HTR-8/SVneo (cell line): ENCODE data around the gene SRRM4.

Experiments used
- DNase-seq: peaks from one replicate; pipeline ENCODE4 v3.0.0; 2011; ENCODE audit warnings: low spot score, mixed read lengths; ENCODE audit not compliant: insufficient read length
- FAIRE-seq: peaks from 2 replicates; lab custom pipeline; 2011; peaks lifted over from hg19 to GRCh38; lab: Jason Lieb, UNC

The SRRM4 gene

DNA sequence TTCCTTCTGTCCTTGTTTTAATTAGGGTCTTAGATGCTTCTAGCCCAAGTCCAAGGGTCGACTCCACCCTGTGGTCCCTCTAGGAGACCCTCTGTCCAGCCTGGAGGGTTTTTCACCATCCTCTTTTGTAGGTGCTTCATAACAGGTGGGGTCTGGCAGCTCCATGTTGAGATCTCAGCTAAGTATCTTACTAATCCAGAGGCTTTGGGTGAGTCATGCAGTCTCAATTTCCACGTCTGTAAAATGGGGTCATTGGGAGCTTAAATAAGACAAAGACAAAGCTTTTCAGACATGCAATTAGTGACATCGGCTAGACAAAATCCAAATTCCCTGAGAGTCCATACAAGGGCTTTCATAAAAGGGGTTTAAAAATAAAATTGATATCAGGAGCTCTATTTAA, 200.6 kb downstream of the SRRM4 start:
- DNase-seq = no peak
- no peak for FAIRE-seq

DNA sequence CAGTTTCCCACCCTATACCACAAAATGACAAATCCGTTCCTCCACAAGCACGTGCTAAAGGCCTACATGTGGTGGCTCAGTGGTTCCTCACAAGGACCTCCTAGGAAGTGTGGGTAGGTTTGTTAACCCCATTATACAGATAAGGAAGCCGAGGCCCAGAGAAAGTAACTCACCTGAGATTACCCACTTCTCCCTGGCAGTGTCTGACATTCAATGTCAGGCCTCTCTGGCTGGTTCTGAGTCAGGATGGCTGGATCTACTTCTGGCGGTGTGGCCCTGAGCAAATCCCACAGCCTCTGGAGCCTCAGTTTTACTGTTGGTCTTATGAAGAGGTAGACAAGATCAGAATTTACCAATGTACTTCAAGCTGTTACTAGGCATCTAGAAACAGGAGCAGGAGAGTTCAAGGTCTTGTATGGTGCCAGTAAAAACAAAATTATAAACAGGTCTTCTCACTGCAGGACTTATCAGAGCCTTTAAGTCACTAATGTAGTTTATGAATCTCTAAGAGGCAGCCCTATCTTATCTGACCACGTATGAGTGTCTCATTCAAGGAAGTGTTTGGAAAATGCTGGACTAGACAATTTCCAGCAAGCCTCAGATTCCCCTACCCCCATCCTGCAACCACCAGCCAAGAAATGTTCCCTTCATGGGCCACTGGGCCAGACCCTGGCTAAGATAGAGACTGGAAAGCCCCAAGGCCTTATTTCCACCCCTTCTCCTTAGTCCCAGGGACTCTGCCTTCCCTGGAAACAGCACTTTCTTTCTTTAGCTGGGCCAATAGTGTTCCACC, 201.6 kb downstream of the SRRM4 start:
- DNase-seq (no peak), FAIRE-seq (no peak)

DNA sequence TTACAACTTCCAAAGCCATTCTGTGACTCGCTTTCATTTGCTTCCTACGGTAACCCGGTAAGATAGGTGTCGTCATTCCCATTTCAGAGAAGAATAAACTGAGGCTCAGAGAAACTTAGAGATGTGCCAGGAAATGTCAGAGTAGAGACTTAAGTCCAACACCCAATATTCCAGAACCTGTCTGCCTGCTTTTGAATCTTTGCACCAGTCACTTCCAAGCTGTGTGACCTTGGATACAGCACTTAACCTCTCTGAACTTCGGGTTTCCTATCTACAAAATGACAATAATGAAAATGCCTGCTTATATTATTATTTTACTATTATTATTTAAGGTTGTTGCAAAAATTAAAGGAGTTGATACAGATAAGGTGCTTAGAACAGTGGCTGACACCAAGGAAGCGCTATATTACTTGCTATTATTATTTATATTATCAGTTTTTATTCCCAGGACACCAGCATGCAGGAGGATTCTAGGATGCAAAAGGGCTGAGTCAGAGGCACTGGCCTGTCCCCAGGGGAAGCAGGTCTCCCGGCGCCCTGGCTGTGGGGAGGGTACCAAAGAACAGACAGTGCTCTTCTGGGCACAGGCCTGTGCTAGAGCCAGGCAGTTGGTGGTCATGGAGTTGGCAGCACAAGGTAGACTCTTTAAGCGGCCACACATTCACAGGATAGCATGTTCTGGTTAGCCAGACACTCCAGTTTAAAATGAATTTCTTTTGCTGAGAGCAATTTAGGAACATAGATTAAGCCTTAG, 202.8 kb downstream of the SRRM4 start:
- DNase-seq (no peak), FAIRE-seq (no peak)

DNA sequence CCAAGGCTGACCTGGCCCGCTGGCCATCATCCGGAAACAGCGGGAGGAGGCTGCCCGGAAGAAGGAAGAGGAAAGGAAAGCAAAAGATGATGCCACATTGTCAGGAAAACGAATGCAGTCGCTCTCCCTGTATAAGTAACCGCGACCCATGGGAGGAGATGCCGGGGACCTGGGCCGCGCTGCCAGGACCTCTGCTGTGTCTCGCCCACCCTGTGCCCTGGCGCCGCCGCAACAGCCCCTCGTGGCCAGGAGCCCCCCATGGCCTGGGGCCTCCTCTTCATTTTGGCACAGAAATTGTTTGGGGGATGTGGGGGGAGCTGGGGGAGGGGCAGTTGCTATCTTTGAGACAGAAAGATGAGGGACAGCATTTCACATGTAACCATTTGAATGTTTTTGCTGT, 213.9 kb downstream of the SRRM4 start:
- DNase-seq = no peak
- FAIRE-seq = no peak

DNA sequence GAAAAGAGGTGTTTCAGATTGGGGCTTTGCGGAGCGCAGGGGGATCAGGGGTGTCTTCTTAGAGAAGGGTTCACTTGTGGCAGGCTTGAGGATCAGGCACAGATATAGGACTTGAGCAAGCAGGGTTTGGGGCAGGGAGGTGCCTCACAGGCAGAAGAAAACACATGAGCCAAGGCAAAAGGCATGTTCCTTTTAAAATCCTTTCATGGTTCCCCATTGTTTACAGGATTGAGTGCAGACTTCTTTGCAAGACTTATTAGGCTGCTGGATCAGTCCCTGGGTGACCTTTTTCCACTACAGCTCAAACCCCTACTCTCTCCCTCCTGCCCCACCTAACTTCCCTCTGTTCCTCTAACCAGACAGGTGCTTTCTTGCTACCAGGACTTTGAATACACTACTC, 217.1 kb downstream of the SRRM4 start:
- no peak for DNase-seq
- FAIRE-seq = no peak

DNA sequence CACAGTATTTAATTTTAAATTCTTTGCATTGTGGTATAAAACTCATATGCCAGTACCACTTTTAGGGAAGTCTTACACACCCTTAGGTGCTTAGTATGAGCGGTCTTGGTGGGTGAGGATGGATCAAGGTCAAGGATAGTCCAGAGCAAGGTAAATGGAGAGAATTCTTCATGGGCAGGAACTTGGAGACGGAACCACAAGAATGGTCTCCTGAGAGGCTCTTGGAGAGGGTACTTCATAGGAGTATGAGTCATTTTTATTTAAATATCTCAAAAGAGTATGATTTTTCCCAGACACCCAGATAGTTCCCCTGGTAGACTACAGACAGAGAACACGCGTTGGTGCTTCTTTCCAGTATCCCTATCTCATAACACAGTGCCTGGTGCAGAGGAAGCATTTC, 219.3 kb downstream of the SRRM4 start:
- no peak for FAIRE-seq
- no peak for DNase-seq

DNA sequence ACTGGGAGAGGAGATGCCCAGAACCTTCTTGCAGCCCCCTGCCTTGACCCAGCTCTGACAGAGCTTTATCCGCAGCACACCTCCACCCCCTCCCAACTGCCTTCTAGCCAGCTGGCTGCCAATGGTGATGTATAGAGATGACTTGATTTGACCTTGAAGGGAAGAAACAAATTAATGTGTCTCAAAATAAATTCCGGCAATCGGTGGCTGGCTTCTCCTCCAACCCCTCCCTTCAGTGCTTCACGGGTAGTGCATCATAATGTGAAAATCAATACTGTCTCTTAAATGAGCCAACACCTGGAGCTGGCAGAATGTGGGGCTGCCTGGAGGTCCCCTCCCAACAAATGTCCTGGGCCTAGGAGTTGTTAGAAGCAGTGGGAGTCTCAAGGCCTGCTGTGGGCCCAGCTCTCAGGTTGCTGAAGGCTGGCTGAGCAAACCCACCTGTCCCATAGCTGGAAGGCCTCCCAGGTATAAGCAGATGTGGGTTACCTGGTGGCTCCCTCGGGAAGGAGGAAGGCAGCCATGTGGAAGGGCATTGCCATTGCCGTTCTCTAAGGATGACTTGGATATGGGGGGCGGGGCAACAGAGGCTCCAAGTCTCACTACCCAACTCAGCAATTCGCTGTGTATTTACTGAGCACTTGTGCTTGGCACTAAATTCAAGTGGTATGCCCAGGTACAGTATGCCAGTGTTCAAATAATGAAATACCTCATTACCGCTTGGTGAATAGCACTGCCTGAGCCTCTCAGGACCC, 220.6 kb downstream of the SRRM4 start:
- FAIRE-seq = no peak

DNA sequence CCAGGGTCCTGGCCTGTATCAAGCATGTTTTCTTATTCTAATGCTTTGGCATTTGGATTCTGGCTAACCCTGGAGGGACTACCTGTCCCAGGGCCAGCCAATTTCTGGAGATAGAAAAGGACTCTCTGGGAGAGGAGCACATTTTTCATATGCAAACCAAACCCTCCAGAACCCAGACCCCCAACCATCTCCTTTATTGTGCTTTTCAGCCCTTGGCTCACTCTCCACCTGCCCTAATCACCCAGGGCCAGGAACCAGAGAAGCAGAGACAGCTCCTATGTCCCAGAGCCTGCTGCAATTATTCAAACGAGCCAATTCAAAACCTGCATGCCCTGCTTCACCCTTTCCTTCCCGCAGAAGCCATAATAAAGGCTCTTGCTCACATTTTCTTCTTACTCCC, 221.2 kb downstream of the SRRM4 start:
- DNase-seq (no peak), FAIRE-seq (no peak)

More for the DNA sequence above, 220.6 kb downstream of the SRRM4 start:
- no peak for DNase-seq

DNA sequence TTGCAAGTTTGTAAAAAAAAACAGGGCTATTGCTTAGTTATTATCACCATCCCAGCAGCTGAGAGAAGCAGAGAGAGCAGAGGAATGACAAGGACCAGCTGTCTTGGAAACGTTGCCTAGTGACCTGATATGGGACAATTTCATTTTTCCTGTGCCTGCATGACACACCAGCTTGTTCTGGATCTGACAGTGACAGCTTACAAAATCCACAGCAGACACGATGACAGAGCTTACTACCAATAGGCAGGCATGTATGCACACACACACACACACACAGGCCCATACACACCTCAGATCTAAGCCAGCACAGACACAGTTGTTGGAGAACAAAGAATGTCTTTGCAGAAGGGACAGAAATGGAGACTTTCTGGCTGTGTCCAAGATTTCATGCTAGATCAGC, 222.8 kb downstream of the SRRM4 start:
- DNase-seq (no peak), FAIRE-seq (no peak)

DNA sequence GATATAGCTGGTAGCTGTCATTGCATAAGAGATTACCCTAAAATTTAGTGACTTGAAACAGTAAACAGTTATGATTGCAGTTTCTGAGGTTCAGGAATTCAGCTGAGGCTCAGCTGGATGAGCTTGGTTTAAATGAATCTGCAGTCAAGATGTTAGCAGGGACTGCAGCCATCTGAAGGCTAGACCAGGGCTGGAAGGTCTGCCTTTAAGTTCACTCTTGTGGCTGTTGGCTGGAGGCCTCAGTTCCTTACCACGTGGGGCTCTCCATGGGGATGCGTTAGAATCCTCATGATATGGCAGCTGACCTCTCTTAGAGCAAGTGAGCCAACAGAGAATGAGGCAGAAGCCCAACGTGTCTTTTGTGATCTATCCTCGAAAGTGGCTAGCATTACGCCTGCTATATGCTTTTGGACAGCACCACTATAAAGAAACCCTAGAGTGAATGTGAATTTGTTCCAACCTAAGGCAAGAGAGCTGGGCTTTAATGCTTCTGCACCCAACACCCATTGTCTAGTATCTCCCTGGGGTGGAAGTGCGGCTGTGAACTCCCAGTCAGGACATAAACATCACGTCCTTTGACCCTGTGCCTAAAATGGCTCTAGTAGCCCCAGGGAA, 223.4 kb downstream of the SRRM4 start:
- no peak for DNase-seq
- FAIRE-seq = no peak

DNA sequence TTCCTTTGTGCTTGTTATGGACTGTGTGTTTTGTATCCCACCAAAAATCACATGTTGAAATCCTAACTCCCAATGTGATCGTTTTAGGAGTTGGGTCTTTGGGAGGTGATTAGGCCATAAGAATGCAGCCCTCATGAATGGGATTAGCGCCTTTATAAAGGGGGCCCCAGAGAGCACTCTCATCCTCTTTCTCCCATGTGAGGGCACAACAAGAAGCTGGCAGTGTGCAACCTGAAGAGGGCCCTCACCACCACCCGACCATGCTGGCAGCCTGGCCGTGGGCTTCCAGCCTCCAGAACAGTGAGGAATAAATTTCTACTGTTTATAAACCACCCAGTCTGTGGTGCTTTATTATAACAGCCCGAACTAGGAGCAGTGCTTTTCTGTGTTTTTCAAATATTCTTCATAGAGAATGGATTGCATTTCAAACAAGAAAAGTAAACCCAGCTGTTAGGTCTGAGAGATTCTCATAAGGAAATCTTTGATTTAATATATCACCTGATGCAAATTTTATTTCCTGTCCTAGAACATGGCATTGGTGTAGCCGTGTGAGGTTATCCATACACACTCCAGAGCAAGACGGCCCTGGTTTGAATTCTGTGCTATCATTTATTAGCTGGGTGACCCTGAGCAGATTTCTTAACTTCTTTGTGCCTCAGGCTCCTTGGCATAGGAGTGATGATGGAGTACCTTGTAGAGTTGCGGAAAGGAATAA, 225.2 kb downstream of the SRRM4 start:
- DNase-seq = no peak
- FAIRE-seq = no peak

DNA sequence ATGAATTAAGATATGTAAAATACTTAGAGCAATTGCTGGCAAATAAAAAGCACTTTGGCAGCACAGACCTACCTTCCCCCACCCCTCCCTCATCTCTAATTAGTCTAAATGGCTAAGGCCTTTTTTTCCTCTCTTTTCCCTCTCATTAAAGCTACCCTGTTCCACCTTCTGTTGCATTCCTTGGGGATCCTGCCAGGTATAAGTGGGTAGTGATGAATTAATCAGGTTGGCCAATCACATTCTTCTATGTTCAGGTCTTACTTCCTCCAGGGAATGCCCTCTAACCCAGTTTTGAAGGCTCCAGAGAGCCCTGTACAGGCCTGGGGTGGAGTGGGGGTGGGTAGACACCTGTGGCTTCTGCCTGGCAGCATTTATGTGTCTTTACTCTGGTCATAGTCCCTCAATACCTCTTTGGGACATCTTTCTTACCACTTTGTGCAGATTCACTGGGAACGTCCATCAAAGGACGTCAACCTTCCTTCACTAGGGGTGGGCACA, 225.8 kb downstream of the SRRM4 start:
- no peak for DNase-seq
- FAIRE-seq = no peak

DNA sequence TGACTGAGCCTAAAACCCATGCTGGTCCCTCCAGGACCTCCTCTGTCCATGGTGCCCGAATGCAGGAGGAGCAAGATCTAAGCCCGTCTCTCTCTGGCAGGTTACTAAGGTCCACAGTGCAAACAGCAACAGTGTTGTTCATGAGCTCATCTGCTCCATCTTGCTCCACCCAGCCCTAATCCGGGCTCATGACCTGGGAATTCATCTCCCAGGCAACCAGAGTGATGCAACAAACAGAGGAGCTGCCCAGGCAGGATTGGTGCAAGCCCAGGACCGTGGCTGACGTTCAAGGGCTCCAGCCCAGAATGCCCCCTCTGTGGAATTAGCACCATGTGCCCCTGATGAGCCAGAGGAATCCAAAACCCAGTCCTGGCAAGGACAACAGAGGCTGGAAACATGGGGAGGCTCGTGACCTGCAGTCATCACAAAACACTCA, 227.3 kb downstream of the SRRM4 start:
- FAIRE-seq (no peak), DNase-seq (no peak)

DNA sequence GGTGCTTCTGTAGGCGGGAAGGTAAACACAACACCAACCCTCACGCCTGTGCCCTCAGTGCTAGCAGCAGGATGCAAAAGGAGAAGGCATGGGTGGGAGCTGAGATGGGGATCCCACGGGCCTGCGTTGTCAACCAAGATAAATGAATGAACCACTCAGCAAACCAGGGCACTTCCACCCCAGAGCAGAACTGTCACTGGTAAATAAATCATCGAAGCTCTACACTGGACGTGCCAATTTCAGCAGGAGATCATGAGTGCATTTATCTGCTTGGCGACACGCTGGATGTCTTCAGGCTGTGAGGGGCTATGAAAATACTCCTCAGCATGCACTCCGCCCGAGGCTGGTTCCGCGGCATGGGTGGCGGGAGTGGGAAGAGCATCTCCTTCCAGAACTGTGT, 230.5 kb downstream of the SRRM4 start:
- DNase-seq (no peak), FAIRE-seq (no peak)
